ENCODE data around the gene SLC35A1.

Gene SLC35A1

DNA sequence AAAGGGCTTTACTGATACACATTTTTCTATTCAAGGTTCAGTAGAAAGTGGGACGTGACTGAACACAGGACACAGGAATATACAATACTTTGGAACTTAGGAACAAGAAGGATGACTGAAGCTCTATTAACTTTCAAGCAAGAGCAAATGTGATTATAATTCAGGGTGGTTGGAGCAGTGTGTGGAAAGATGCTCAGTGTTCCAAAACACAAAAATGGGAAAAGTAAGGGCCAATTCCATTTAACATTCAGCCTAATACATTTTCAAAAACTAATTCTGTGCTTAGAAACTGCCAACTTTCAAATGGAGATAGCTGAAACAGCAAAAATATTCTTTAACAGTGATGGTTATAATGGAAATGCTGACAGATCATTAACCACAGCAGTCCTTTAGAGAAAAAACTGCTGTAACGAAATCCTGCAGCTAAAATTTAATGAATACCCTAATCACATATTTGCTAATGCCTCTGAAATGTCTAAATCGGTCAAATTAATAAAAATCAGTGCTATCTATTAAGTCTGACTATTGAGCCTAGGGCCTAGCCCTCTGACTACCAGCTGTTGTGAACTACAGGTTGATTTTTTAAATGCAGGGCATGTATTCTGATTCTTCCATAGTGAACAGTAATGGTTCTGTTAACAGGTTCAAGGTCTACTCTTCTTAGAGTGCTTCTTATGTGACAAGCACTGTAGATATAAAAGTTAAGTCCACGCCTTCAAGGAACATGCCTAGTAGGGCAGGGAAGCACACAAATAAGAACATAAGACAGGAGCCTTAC lies 71.1 kb downstream of the SLC35A1 start:
- CTCF ChIA-PET, result no interaction called here
- POLR2A ChIA-PET, result interaction anchor here (0.9 kb wide), 1 partner anchor 158 kb away, joined by 4 read pairs; the partner anchor contains the start of gene AKIRIN2
- TF ChIP-seq, protein P1, sequence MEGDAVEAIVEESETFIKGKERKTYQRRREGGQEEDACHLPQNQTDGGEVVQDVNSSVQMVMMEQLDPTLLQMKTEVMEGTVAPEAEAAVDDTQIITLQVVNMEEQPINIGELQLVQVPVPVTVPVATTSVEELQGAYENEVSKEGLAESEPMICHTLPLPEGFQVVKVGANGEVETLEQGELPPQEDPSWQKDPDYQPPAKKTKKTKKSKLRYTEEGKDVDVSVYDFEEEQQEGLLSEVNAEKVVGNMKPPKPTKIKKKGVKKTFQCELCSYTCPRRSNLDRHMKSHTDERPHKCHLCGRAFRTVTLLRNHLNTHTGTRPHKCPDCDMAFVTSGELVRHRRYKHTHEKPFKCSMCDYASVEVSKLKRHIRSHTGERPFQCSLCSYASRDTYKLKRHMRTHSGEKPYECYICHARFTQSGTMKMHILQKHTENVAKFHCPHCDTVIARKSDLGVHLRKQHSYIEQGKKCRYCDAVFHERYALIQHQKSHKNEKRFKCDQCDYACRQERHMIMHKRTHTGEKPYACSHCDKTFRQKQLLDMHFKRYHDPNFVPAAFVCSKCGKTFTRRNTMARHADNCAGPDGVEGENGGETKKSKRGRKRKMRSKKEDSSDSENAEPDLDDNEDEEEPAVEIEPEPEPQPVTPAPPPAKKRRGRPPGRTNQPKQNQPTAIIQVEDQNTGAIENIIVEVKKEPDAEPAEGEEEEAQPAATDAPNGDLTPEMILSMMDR (IDR thresholded peaks at IDR 0.05; ENCODE audit: insufficient read depth, low read length, missing control alignments), result no peak

DNA sequence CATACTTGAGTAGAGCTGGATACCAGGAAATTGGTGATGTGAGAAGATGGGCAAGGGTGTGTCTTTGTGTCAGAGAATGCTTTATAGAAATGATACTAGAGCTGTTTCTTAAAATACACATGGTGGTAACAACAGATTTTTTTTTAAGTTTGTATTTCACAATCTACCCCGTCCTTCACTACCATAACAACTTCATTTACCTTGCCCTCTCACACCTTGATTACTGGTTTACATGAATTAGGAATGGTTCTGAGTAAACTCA lies 71.6 kb downstream of the SLC35A1 start:
- TF ChIP-seq, protein P1 (IDR thresholded peaks at IDR 0.05; ENCODE audit: insufficient read depth, low read length, missing control alignments), result no peak
- CTCF ChIA-PET, result no interaction called here
- no peak overlapping the region for H3K4me3 ChIP-seq (ENCODE audit: low read depth, low read length)
- no peak for DNase-seq (ENCODE audit: low read depth, low spot score)
- POLR2A ChIA-PET, result interaction anchor here (0.9 kb wide), 1 partner anchor 158 kb away, joined by 4 read pairs; the partner anchor contains the start of gene AKIRIN2

More for the DNA sequence above, 71.1 kb downstream of the SLC35A1 start:
- no peak overlapping the region for H3K4me3 ChIP-seq (ENCODE audit: low read depth, low read length)
- no peak for DNase-seq (ENCODE audit: low read depth, low spot score)

DNA sequence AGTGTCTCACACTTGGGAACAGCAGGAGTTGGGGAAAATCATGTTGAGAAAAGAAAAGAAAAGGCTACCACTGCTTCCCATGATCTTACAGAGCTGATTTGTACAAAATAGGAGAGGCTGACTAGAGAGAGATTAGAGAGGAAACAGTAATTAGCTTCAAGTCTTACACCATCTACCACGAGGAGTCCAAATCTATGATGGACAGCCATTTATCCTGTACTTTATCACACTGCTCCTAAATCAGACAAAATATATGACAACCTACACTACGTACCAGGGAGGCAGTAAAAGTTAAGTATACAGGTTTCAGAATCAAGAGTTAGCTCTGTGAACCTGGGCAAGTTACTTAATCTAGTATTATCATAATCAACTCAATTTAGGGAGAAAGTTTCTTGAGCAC lies 79.0 kb downstream of the SLC35A1 start:
- TF ChIP-seq, protein P1 (IDR thresholded peaks at IDR 0.05; ENCODE audit: insufficient read depth, low read length, missing control alignments), result no peak
- ChIA-PET CTCF (no interaction called here), POLR2A (no interaction called here)
- no peak for DNase-seq (ENCODE audit: low read depth, low spot score)
- no peak overlapping the region for H3K4me3 ChIP-seq (ENCODE audit: low read depth, low read length)

DNA sequence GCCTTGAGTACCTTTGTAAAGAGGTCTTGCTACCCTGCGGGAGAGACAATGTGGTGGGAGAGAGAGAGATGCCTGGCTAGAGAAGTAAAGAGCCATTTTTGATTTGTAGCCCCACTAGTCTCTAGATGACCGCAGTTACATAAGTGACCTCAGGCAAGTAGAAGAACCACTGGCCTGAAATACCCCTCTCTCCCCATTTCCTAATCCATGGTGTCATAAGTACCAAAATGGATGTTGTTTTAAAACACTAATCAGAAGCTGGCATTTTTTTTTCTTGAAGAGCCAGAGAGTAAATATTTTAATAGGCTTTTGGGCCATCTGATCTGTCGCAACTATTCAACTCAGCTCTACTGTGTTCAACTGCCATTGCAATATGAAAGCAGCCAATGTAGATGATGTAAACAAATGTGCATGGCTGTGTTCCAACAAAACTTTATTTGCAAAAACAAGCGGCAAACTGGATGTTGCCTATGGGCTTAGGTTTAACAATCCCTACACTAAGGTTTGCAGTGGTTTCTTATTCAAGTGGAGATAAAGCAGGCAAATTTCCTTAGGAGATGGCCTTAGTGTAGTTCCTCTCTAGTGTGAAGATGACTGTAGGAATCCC lies 80.5 kb downstream of the SLC35A1 start:
- ChIA-PET CTCF (no interaction called here), POLR2A (no interaction called here)
- no peak for DNase-seq (ENCODE audit: low read depth, low spot score)
- H3K4me3 ChIP-seq (ENCODE audit: low read depth, low read length), result no peak overlapping the region
- TF ChIP-seq, protein P1 (IDR thresholded peaks at IDR 0.05; ENCODE audit: insufficient read depth, low read length, missing control alignments), result no peak

DNA sequence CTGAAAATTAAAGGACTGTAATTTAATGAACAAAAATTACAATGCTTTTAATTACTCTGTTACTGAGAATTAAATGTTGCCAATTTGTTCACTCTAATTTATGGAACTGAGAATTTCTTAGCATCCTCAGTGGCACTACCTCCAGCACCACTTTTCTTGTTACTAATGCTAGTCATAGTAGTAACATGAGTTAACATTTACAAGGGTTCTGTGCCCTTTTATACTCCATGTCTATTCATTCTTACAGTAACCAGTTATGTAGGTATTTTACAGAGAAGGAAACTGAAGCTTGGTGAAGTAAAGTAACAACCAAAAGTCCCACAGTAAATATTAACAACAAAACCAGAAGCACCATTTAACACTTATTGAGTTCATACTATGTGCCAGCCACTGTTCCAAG lies 82.7 kb downstream of the SLC35A1 start:
- TF ChIP-seq, protein P1 (IDR thresholded peaks at IDR 0.05; ENCODE audit: insufficient read depth, low read length, missing control alignments), result no peak
- ChIA-PET POLR2A (no interaction called here), CTCF (interaction anchor here (1.4 kb wide), 1 partner anchor 14 kb away, joined by 3 read pairs; no protein-coding TSS in a partner anchor)
- no peak overlapping the region for H3K4me3 ChIP-seq (ENCODE audit: low read depth, low read length)
- no peak for DNase-seq (ENCODE audit: low read depth, low spot score)

DNA sequence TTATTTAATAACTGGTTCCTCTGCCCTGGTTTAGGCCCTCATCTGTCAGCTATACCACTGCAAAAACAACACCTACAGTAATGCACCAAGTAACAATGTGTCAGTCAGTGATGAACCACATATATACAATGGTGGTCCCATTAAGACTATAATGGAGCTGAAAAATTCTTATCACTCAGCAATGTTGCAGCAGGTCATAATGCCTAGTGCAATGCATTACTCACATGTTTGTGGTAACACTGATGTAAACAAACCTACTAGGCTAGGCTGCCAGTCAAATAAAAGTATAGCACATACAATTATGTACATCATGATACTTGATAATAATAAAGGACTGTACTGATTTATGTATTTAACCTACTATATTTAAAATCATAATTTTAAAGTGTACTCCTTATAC lies 85.7 kb downstream of the SLC35A1 start:
- no peak overlapping the region for H3K4me3 ChIP-seq (ENCODE audit: low read depth, low read length)
- ChIA-PET POLR2A (no interaction called here), CTCF (interaction anchor here (1.4 kb wide), 1 partner anchor 8 kb away, joined by 5 read pairs; no protein-coding TSS in a partner anchor)
- no peak for DNase-seq (ENCODE audit: low read depth, low spot score)
- TF ChIP-seq, protein P1 (IDR thresholded peaks at IDR 0.05; ENCODE audit: insufficient read depth, low read length, missing control alignments), result no peak
